OCI-LY3 (cell line): Measurements from ENCODE around the gene UBQLN3.

Source experiments
- H2AFZ ChIP-seq: fragments of 200-600, 300-600 bp; shearing (Covaris generic); 2 replicates; pipeline ENCODE4 v1.6.0; 2014; ENCODE audit warnings: antibody characterized with exemption, low read depth, low read length
- H3K27ac ChIP-seq: fragments of 200-600, 300-600 bp; sonication (generic); 2 replicates; pipeline ENCODE4 v1.5.1; 2014; ENCODE audit warnings: mild to moderate bottlenecking, low read length, moderate library complexity, mixed read lengths
- H3K27me3 ChIP-seq: fragments of 200-600, 300-600 bp; sonication (generic); 2 replicates; pipeline ENCODE4 v1.6.1; 2014; ENCODE audit warnings: low read depth, low read length, mixed read lengths
- H3K36me3 ChIP-seq: fragments of 200-600, 300-600 bp; sonication (generic); replicated peaks from 2 replicates; pipeline ENCODE3; 2014; ENCODE audit warnings: low read depth, low read length, mixed read lengths
- H3K4me1 ChIP-seq: fragments of 300-600, 200-600 bp; sonication (generic); 2 replicates; pipeline ENCODE4 v1.6.1; 2014; ENCODE audit warnings: low read length, mixed read lengths
- H3K4me2 ChIP-seq: fragments of 200-600, 300-600 bp; sonication (generic); 2 replicates; pipeline ENCODE4 v1.6.1; 2014; ENCODE audit warnings: low read length, mixed read lengths
- H3K4me3 ChIP-seq: fragments of 300-600, 200-600 bp; sonication (generic); 2 replicates; pipeline ENCODE4 v1.5.1; 2014; ENCODE audit warnings: antibody characterized with exemption, mild to moderate bottlenecking, low read length, moderate library complexity
- H3K79me2 ChIP-seq: fragments of 300-600, 200-600 bp; shearing (Covaris generic); 2 replicates; pipeline ENCODE4 v1.6.1; 2014; ENCODE audit warnings: mild to moderate bottlenecking, low read length, mixed read lengths
- H3K9ac ChIP-seq: fragments of 300-600, 200-600 bp; shearing (Covaris generic); 2 replicates; pipeline ENCODE4 v1.6.0; 2014; ENCODE audit warnings: mild to moderate bottlenecking, low read length, moderate library complexity
- H3K9me3 ChIP-seq: fragments of 200-600, 300-600 bp; shearing (Covaris generic); 2 replicates; pipeline ENCODE4 v1.6.1; 2014; ENCODE audit warnings: low read length, mixed read lengths; ENCODE audit not compliant: insufficient read depth
- H4K20me1 ChIP-seq: fragments of 200-600, 300-600 bp; sonication (generic); 2 replicates; pipeline ENCODE4 v1.6.1; 2016; ENCODE audit warnings: low read length, mixed read lengths; ENCODE audit not compliant: insufficient read depth
- CTCF ChIP-seq: fragments of 200-600, 300-600 bp; sonication (generic); IDR thresholded peaks from 2 replicates; pipeline ENCODE4 v1.5.1; 2014; ENCODE audit warnings: antibody characterized with exemption, low read length, low read depth
- EZH2phosphoT487 ChIP-seq: fragments of 200-600 bp; shearing (Covaris generic); IDR thresholded peaks from 2 replicates; pipeline ENCODE4 v1.6.1; 2018; ENCODE audit warnings: antibody characterized with exemption, mixed run types, low read depth

UBQLN3 gene

GRCh38 chr11:5541427-5541826 is 31.7 kb upstream of the UBQLN3 start:
- Histone ChIP-seq H3K79me2 (no peaks in the 10 kb centered on the region), H3K36me3 (no peaks in the 10 kb centered on the region), H3K27me3 (0 out of 2 replicates have a peak, but pooled peaks cover 4% of the 10 kb centered on the region), H3K4me2 (no peak overlapping the region), H3K27ac (no peak overlapping the region), H3K9me3 (no peaks in the 10 kb centered on the region), H3K4me3 (no peak overlapping the region), H3K9ac (no peak overlapping the region), H3K4me1 (no peaks in the 10 kb centered on the region), H4K20me1 (no peaks in the 10 kb centered on the region), H2AFZ (no peak overlapping the region)
- TF ChIP-seq EZH2phosphoT487, result no peak

GRCh38 chr11:5536482-5536881 is 26.7 kb upstream of the UBQLN3 start:
- H3K9me3 ChIP-seq, result no peaks in the 10 kb centered on the region
- H2AFZ ChIP-seq, result no peak overlapping the region
- no peak overlapping the region for H3K27ac ChIP-seq
- TF ChIP-seq CTCF (no peak), EZH2phosphoT487 (no peak)
- H3K9ac ChIP-seq, result no peak overlapping the region
- no peaks in the 10 kb centered on the region for H3K79me2 ChIP-seq
- H3K4me2 ChIP-seq, result no peak overlapping the region
- H4K20me1 ChIP-seq, result no peaks in the 10 kb centered on the region
- H3K36me3 ChIP-seq, result no peaks in the 10 kb centered on the region
- peaks cover 13% of the 10 kb centered on the region; the same call in 1 of the 2 replicates for H3K27me3 ChIP-seq
- H3K4me1 ChIP-seq, result no peaks in the 10 kb centered on the region
- no peak overlapping the region for H3K4me3 ChIP-seq

GRCh38 chr11:5534046-5534445 is 24.3 kb upstream of the UBQLN3 start:
- no peak overlapping the region for H3K4me3 ChIP-seq
- H3K27ac ChIP-seq, result no peak overlapping the region
- H3K27me3 ChIP-seq, result peaks cover 13% of the 10 kb centered on the region; the same call in 1 of the 2 replicates
- H3K4me1 ChIP-seq, result no peaks in the 10 kb centered on the region
- H3K9ac ChIP-seq, result no peak overlapping the region
- H2AFZ ChIP-seq, result no peak overlapping the region
- no peaks in the 10 kb centered on the region for H4K20me1 ChIP-seq
- no peaks in the 10 kb centered on the region for H3K9me3 ChIP-seq
- H3K4me2 ChIP-seq, result no peak overlapping the region
- no peak for TF ChIP-seq EZH2phosphoT487
- no peak for TF ChIP-seq CTCF
- H3K36me3 ChIP-seq, result no peaks in the 10 kb centered on the region
- no peaks in the 10 kb centered on the region for H3K79me2 ChIP-seq

- no peaks in the 10 kb centered on the region for H3K79me2 ChIP-seq
- no peak overlapping the region for H3K27ac ChIP-seq
- H3K4me2 ChIP-seq, result no peak overlapping the region
- no peaks in the 10 kb centered on the region for H3K9me3 ChIP-seq
- no peak overlapping the region for H3K4me3 ChIP-seq
- no peaks in the 10 kb centered on the region for H4K20me1 ChIP-seq
- TF ChIP-seq CTCF (no peak), EZH2phosphoT487 (no peak)
- no peak overlapping the region for H3K9ac ChIP-seq
- peaks cover 14% of the 10 kb centered on the region; the same call in 1 of the 2 replicates for H3K27me3 ChIP-seq
- no peaks in the 10 kb centered on the region for H3K4me1 ChIP-seq
- H3K36me3 ChIP-seq, result no peaks in the 10 kb centered on the region
- H2AFZ ChIP-seq, result no peak overlapping the region
Observed at GRCh38 chr11:5531053-5531831, 21.5 kb upstream of the UBQLN3 start.
